IgD-negative memory B cell (primary cell): Measurements from ENCODE around the gene OCRL. TPM values are rescaled to one million over a fixed set of nuclear protein-coding genes. Genes with fewer than 3 reads are reported as not detected.

Experiments
- polyA plus RNA-seq: library from polyadenylated mRNA; unstranded; fragments of 300-500 nt; fragmentation: Illumina TruSeq; gene quantifications from one replicate; pipeline ENCODE4 v1.2.3, GENCODE V29; 2021

OCRL gene
- polyA plus RNA-seq, 1 donor from 2014 or later: 0.85 TPM

Other genes starting within 250 kb of the OCRL start
- not detected for gene SMARCA1, start 16.8 kb upstream of the OCRL start, polyA plus RNA-seq
- not detected for gene APLN, start 114.7 kb downstream of the OCRL start, polyA plus RNA-seq
- 0.26 TPM for gene XPNPEP2, start 198.7 kb downstream of the OCRL start, polyA plus RNA-seq
- 203 TPM for gene SASH3, start 239.7 kb downstream of the OCRL start, polyA plus RNA-seq